ENCODE data around the gene CMIP.

- TF ChIP-seq TAF1 (IDR thresholded peaks at IDR 0.05; ENCODE audit: low read depth) (no peak), RAD21 (conservative IDR thresholded peaks at IDR 0.05) (no peak), EZH2 (IDR thresholded peaks at IDR 0.05; ENCODE audit: borderline replicate concordance, insufficient read depth, low read length, poor library complexity, severe bottlenecking) (no peak), CTCF (IDR thresholded peaks at IDR 0.05; ENCODE audit: poor library complexity, severe bottlenecking) (no peak), REST (IDR thresholded peaks at IDR 0.05; ENCODE audit: borderline replicate concordance) (no peak), POLR2AphosphoS5 (IDR thresholded peaks at IDR 0.05) (no peak), MXI1 (conservative IDR thresholded peaks at IDR 0.05; ENCODE audit: poor library complexity, severe bottlenecking) (no peak), EP300 (conservative IDR thresholded peaks at IDR 0.05; ENCODE audit: poor library complexity, severe bottlenecking) (no peak)
These were observed 23.8 kb downstream of the CMIP start for GRCh38 chr16:81468269-81468902.
